WTC11 (cell line): ENCODE data around the gene HOXC11. TPM values are rescaled to one million over a fixed set of nuclear protein-coding genes. Genes with fewer than 3 reads are reported as not detected.

Experiments used
- ATAC-seq: fragments of 200-7000 bp; cut with Tn5 transposase; 2 replicates; pipeline ENCODE4 v1.10.0; 2021; ENCODE audit warnings: mild to moderate bottlenecking, moderate library complexity
- CTCF ChIA-PET: fragments of 300-600 bp; sonication (Branson Sonifier 250); formaldehyde crosslinking; loops from one replicate; lab custom pipeline; 2021; ENCODE audit warnings: antibody characterized with exemption; lab: Charles Lee
- POLR2A ChIA-PET: fragments of 350-600 bp; sonication (Branson Sonifier 250); formaldehyde crosslinking; loops from one replicate; lab custom pipeline; 2021; ENCODE audit warnings: antibody characterized with exemption; lab: Charles Lee
- DNase-seq: peaks from one replicate; pipeline ENCODE4 v3.0.0; 2021; ENCODE audit warnings: low spot score
- H3K27ac Mint-ChIP-seq: 2 replicates; pipeline ENCODE4 v1.8.0; 2021; ENCODE audit warnings: mixed read lengths
- H3K27me3 Mint-ChIP-seq: 2 replicates; pipeline ENCODE4 v1.8.0; 2021; ENCODE audit warnings: low read depth, mild to moderate bottlenecking, moderate library complexity, mixed read lengths
- H3K36me3 Mint-ChIP-seq: 2 replicates; pipeline ENCODE4 v1.8.0; 2021; ENCODE audit warnings: mixed read lengths
- H3K4me1 Mint-ChIP-seq: 2 replicates; pipeline ENCODE4 v1.8.0; 2022; ENCODE audit warnings: mixed read lengths
- H3K4me3 Mint-ChIP-seq: 2 replicates; pipeline ENCODE4 v1.8.0; 2021; ENCODE audit warnings: mild to moderate bottlenecking, moderate library complexity, mixed read lengths
- H3K9me3 Mint-ChIP-seq: 2 replicates; pipeline ENCODE4 v1.8.0; 2021; ENCODE audit warnings: mixed read lengths
- ATF3 ChIP-seq: sonication (generic); formaldehyde crosslinking; conservative IDR thresholded peaks from 2 replicates; pipeline ENCODE4 v1.8.1; 2022; ENCODE audit warnings: mild to moderate bottlenecking, missing genetic modification reagents
- CBFB ChIP-seq: sonication (generic); formaldehyde crosslinking; IDR thresholded peaks from 2 replicates; pipeline ENCODE4 v1.8.1; 2022; ENCODE audit warnings: mild to moderate bottlenecking, low read depth, missing genetic modification reagents
- CDX4 ChIP-seq: fragments of 250-450 bp; sonication (Bioruptor Pico); IDR thresholded peaks from 2 replicates; pipeline ENCODE4 v1.9.0; 2021; ENCODE audit warnings: moderate library complexity, mild to moderate bottlenecking, inconsistent platforms, borderline replicate concordance
- CTCF ChIP-seq: fragments of 200-600 bp; IDR thresholded peaks from 2 replicates; pipeline ENCODE4 v1.8.0; 2022; ENCODE audit warnings: antibody characterized with exemption
- ELF4 ChIP-seq: sonication (generic); formaldehyde crosslinking; IDR thresholded peaks from 2 replicates; pipeline ENCODE4 v1.8.1; 2022; ENCODE audit warnings: low read depth, mild to moderate bottlenecking, moderate library complexity, missing genetic modification reagents
- FOXK1 ChIP-seq: sonication (generic); formaldehyde crosslinking; IDR thresholded peaks from 2 replicates; pipeline ENCODE4 v1.8.0; 2022; ENCODE audit warnings: mild to moderate bottlenecking, moderate library complexity, missing genetic modification reagents
- GTF2I ChIP-seq: fragments of 250-450 bp; sonication (Bioruptor Pico); conservative IDR thresholded peaks from 2 replicates; pipeline ENCODE4 v1.4.0; 2021; ENCODE audit warnings: mild to moderate bottlenecking
- HMGA2 ChIP-seq: fragments of 250-450 bp; sonication (Bioruptor Pico); IDR thresholded peaks from 2 replicates; pipeline ENCODE4 v1.4.0; 2021; ENCODE audit warnings: mild to moderate bottlenecking, moderate library complexity
- IRF1 ChIP-seq: sonication (generic); formaldehyde crosslinking; IDR thresholded peaks from 2 replicates; pipeline ENCODE4 v1.8.0; 2023; ENCODE audit warnings: missing genetic modification reagents
- NFYB ChIP-seq: sonication (generic); formaldehyde crosslinking; conservative IDR thresholded peaks from 2 replicates; pipeline ENCODE4 v1.8.0; 2022; ENCODE audit warnings: low read depth, missing genetic modification reagents
- OVOL2 ChIP-seq: fragments of 250-450 bp; sonication (Bioruptor Pico); IDR thresholded peaks from 2 replicates; pipeline ENCODE4 v1.9.0; 2021; ENCODE audit warnings: mild to moderate bottlenecking, borderline replicate concordance
- RORB ChIP-seq: fragments of 250-450 bp; sonication (Bioruptor Pico); IDR thresholded peaks from 2 replicates; pipeline ENCODE4 v1.9.0; 2021; ENCODE audit warnings: mild to moderate bottlenecking
- SMAD3 ChIP-seq: sonication (generic); formaldehyde crosslinking; IDR thresholded peaks from 2 replicates; pipeline ENCODE4 v1.8.0; 2022; ENCODE audit warnings: missing genetic modification reagents, mild to moderate bottlenecking, borderline replicate concordance
- ZBTB43 ChIP-seq: sonication (generic); formaldehyde crosslinking; IDR thresholded peaks from 2 replicates; pipeline ENCODE4 v1.8.1; 2023; ENCODE audit warnings: mild to moderate bottlenecking, missing genetic modification reagents
- ZMAT4 ChIP-seq: fragments of 250-450 bp; sonication (Bioruptor Pico); IDR thresholded peaks from 2 replicates; pipeline ENCODE4 v1.9.0; 2021; ENCODE audit warnings: mild to moderate bottlenecking
- ZNF281 ChIP-seq: sonication (generic); formaldehyde crosslinking; IDR thresholded peaks from 2 replicates; pipeline ENCODE4 v1.8.0; 2023; ENCODE audit warnings: mild to moderate bottlenecking, missing genetic modification reagents
- ZNF423 ChIP-seq: fragments of 250-450 bp; sonication (Bioruptor Pico); IDR thresholded peaks from 2 replicates; pipeline ENCODE4 v2.1.2; 2022; ENCODE audit warnings: mild to moderate bottlenecking, moderate library complexity
- ZNF532 ChIP-seq: fragments of 250-450 bp; sonication (Bioruptor Pico); IDR thresholded peaks from 2 replicates; pipeline ENCODE4 v1.9.0; 2021; ENCODE audit warnings: mild to moderate bottlenecking, borderline replicate concordance
- total RNA-seq: library from RNA; stranded (reverse); gene quantifications from 3 replicates; pipeline ENCODE4 v1.2.3, GENCODE V29; 2021

Gene HOXC11
- total RNA-seq, 1 experiment from 2014 or later: not detected

- ChIA-PET POLR2A (no interaction called here), CTCF (interaction anchor here (0.6 to 10.8 kb wide), 38 partner anchors 10 to 373 kb away, joined by 3 to 107 read pairs (median 4); partner anchors contain the start of genes HOXC10, HOXC5, HOXC6 and SMUG1)
- Mint-ChIP-seq H3K9me3 (no peaks in the 10 kb centered on the region), H3K4me3 (peak overlapping the region; percentile 34), H3K27ac (no peak overlapping the region), H3K27me3 (peaks cover 100% of the 10 kb centered on the region), H3K4me1 (peaks cover 19% of the 10 kb centered on the region), H3K36me3 (no peaks in the 10 kb centered on the region; the same call in 1 of the 2 replicates)
- DNase-seq (peak; percentile 96), ATAC-seq (peak; percentile 69)
- peak; percentile 96 for TF ChIP-seq CTCF
- TF ChIP-seq HMGA2: no peak
- no peak for TF ChIP-seq NFYB (CRISPR knock-in tag)
- no peak for TF ChIP-seq ZMAT4 (CRISPR knock-in tag)
- 0 out of 2 replicates have a peak, but pooled peaks have one; percentile 30 for TF ChIP-seq ZNF281 (CRISPR knock-in tag)
Observed at GRCh38 chr12:54005853-54006558, 33.1 kb downstream of the HOXC11 start.

- CTCF ChIA-PET: interaction anchor here (0.7 to 10.8 kb wide), 21 partner anchors 11 to 373 kb away, joined by 3 to 107 read pairs (median 5); partner anchors contain the start of genes HOXC10, HOXC5 and SMUG1
- no peak overlapping the region for H3K4me3 Mint-ChIP-seq
- peaks cover 100% of the 10 kb centered on the region for H3K27me3 Mint-ChIP-seq
- H3K9me3 Mint-ChIP-seq: no peaks in the 10 kb centered on the region
- no peak for ATAC-seq
- no peak overlapping the region for H3K27ac Mint-ChIP-seq
- peaks cover 25% of the 10 kb centered on the region for H3K4me1 Mint-ChIP-seq
- POLR2A ChIA-PET: no interaction called here
- TF ChIP-seq FOXK1 (CRISPR knock-in tag) (no peak), ZNF532 (CRISPR knock-in tag) (no peak), ELF4 (CRISPR knock-in tag) (no peak), RORB (CRISPR knock-in tag) (no peak), IRF1 (CRISPR knock-in tag) (no peak), ZBTB43 (CRISPR knock-in tag) (no peak), ATF3 (CRISPR knock-in tag) (no peak), OVOL2 (CRISPR knock-in tag) (no peak), ZNF423 (CRISPR knock-in tag) (no peak), CBFB (no peak), SMAD3 (CRISPR knock-in tag) (no peak), GTF2I (CRISPR knock-in tag) (no peak), CDX4 (CRISPR knock-in tag) (no peak)
- TF ChIP-seq, all 79 proteins: peak for 0
- DNase-seq: no peak
- no peaks in the 10 kb centered on the region; the same call in 1 of the 2 replicates for H3K36me3 Mint-ChIP-seq
Observed at GRCh38 chr12:54006559-54007220, 33.8 kb downstream of the HOXC11 start.
